ENCODE results near the gene IGFBP7. TPM values are rescaled to one million over a fixed set of nuclear protein-coding genes. Genes with fewer than 3 reads are reported as not detected.

The IGFBP7 gene
- total and polyA plus RNA-seq, 8 donors = 49.4 to 324 (median 152) TPM

- intact Hi-C loops (cut with DNase I) = no loop called here
- no peak for TF ChIP-seq CTCF (IDR thresholded peaks at IDR 0.05)
- H3K27ac ChIP-seq = peak overlapping the region in 1 of 4 donors; percentile 6
- no peaks in the 10 kb centered on the region for H3K27me3 ChIP-seq
- no peaks in the 10 kb centered on the region for H3K36me3 ChIP-seq
- peak in 1 of 4 donors; percentile 24 for ATAC-seq
- H3K9me3 ChIP-seq = no peaks in the 10 kb centered on the region
- no peak for FAIRE-seq
- no peak overlapping the region for H3K4me3 ChIP-seq
- H3K4me1 ChIP-seq = peaks cover 0 to 9% (median 7%) of the 10 kb centered on the region in 3 donors
- 72 to 85% methylated on average over 5 of the region's 5 CpGs for WGBS, 2 donors
- no peak for DNase-seq
Observed at GRCh38 chr4:57065730-57066482, 44.3 kb downstream of the IGFBP7 start.

GRCh38 chr4:57064811-57065711 lies 45.1 kb downstream of the IGFBP7 start:
- FAIRE-seq = no peak
- H3K36me3 ChIP-seq = no peaks in the 10 kb centered on the region
- H3K27me3 ChIP-seq = no peaks in the 10 kb centered on the region
- ATAC-seq = peak; percentile 31 to 65 (median 62)
- H3K9me3 ChIP-seq = no peaks in the 10 kb centered on the region
- H3K27ac ChIP-seq = peak overlapping the region in 2 of 4 donors; percentile 3 to 6
- TF ChIP-seq CTCF (IDR thresholded peaks at IDR 0.05) = no peak
- H3K4me1 ChIP-seq = peaks cover 0 to 9% (median 7%) of the 10 kb centered on the region in 3 donors
- peak in 3 of 6 donors; percentile 24 to 33 (median 25) for DNase-seq
- intact Hi-C loops (cut with DNase I) = no loop called here
- 67 to 72% methylated on average over 20 of the region's 20 CpGs for WGBS, 2 donors
- H3K4me3 ChIP-seq = no peak overlapping the region

- no peak for TF ChIP-seq CTCF (IDR thresholded peaks at IDR 0.05)
- no peaks in the 10 kb centered on the region for H3K27me3 ChIP-seq
- peak overlapping the region in 2 of 4 donors; percentile 3 to 41 for H3K27ac ChIP-seq
- ATAC-seq = no peak
- intact Hi-C loops (cut with DNase I) = no loop called here
- DNase-seq = no peak
- 47 to 66% methylated on average over 2 of the region's 2 CpGs for WGBS, 2 donors
- FAIRE-seq = no peak
- H3K9me3 ChIP-seq = no peaks in the 10 kb centered on the region
- no peaks in the 10 kb centered on the region for H3K36me3 ChIP-seq
- peaks cover 0 to 9% (median 7%) of the 10 kb centered on the region in 3 donors for H3K4me1 ChIP-seq
- H3K4me3 ChIP-seq = no peak overlapping the region
Observed at GRCh38 chr4:57064120-57064519, 46.1 kb downstream of the IGFBP7 start.

GRCh38 chr4:57063518-57063917 lies 46.7 kb downstream of the IGFBP7 start:
- 67 to 78% methylated on average over 1 of the region's 1 CpG for WGBS, 2 donors
- Histone ChIP-seq H3K27me3 (no peaks in the 10 kb centered on the region), H3K9me3 (no peaks in the 10 kb centered on the region), H3K36me3 (no peaks in the 10 kb centered on the region), H3K27ac (peak overlapping the region in 1 of 4 donors; percentile 5), H3K4me3 (no peak overlapping the region), H3K4me1 (peaks cover 0 to 9% (median 7%) of the 10 kb centered on the region in 3 donors)
- intact Hi-C loops (cut with DNase I) = no loop called here
- no peak for FAIRE-seq
- TF ChIP-seq CTCF (IDR thresholded peaks at IDR 0.05) = no peak
- no peak for DNase-seq
- no peak for ATAC-seq

Measured in pancreas (tissue), 10 donors.